ENCODE results near the gene CDK15.
"Not testable (repeated sequence)": the region's sequence is repeated elsewhere in the genome, so short reads cannot be mapped to it uniquely, and the experiment has no call there.

Gene CDK15

GRCh38 chr2:201831469-201831868 lies 25.1 kb downstream of the CDK15 start:
- Mint-ChIP-seq H3K4me1 (ENCODE audit: low read depth) (no peaks in the 10 kb centered on the region), H3K27me3 (ENCODE audit: low read depth) (peaks cover 10% of the 10 kb centered on the region), H3K27ac (no peak overlapping the region), H3K9me3 (no peaks in the 10 kb centered on the region), H3K4me3 (no peak overlapping the region), H3K36me3 (ENCODE audit: low read depth) (no peaks in the 10 kb centered on the region)

DNA sequence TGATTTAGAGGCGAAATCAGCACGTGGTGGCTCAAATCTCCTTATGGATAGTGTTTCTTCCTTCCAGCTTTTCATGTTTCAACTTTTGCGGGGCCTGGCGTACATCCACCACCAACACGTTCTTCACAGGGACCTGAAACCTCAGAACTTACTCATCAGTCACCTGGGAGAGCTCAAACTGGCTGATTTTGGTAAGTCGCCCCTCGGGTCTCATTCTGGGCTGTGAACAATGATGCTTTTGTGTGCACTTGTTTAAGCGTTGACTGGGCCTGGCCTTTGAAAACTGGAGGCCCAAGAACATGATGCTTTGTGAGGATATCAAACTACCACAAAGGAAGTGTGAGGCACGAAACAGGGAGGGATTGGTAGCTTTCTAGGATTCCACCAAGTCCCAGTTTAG lies 27.4 kb downstream of the CDK15 start:
- H3K4me3 Mint-ChIP-seq: no peak overlapping the region
- no peaks in the 10 kb centered on the region for H3K36me3 Mint-ChIP-seq (ENCODE audit: low read depth)
- H3K27ac Mint-ChIP-seq: no peak overlapping the region
- H3K4me1 Mint-ChIP-seq (ENCODE audit: low read depth): no peaks in the 10 kb centered on the region
- H3K9me3 Mint-ChIP-seq: no peaks in the 10 kb centered on the region
- H3K27me3 Mint-ChIP-seq (ENCODE audit: low read depth): peaks cover 10% of the 10 kb centered on the region

DNA sequence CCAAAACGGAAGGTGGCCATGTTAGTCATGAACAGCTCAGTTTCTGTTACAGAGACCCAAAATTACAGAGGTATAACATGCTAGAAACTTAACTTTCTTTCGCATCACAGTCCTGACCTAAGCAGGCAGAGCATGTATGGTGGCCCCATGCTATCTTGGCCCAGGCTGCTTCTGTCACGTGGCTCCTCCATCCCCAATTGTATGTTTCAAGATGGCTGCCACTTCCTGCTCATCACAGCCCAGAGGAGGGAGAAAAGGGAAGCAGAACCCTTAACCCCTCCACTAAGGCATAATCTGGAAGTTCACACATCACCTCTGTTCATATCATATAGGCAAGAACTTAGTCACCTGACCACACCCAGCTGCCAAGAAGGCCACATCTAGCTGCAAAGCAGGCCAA lies 28.7 kb downstream of the CDK15 start:
- Mint-ChIP-seq H3K4me1 (ENCODE audit: low read depth) (no peaks in the 10 kb centered on the region), H3K36me3 (ENCODE audit: low read depth) (no peaks in the 10 kb centered on the region), H3K9me3 (no peaks in the 10 kb centered on the region), H3K27ac (no peak overlapping the region), H3K4me3 (no peak overlapping the region), H3K27me3 (ENCODE audit: low read depth) (peaks cover 12% of the 10 kb centered on the region)

- H3K4me3 Mint-ChIP-seq: no peak overlapping the region
- no peaks in the 10 kb centered on the region for H3K36me3 Mint-ChIP-seq (ENCODE audit: low read depth)
- H3K27me3 Mint-ChIP-seq (ENCODE audit: low read depth): peaks cover 12% of the 10 kb centered on the region
- H3K9me3 Mint-ChIP-seq: peaks cover 6% of the 10 kb centered on the region
- no peaks in the 10 kb centered on the region for H3K4me1 Mint-ChIP-seq (ENCODE audit: low read depth)
- H3K27ac Mint-ChIP-seq: no peak overlapping the region
Measured at GRCh38 chr2:201837391-201837790, 31.1 kb downstream of the CDK15 start.

DNA sequence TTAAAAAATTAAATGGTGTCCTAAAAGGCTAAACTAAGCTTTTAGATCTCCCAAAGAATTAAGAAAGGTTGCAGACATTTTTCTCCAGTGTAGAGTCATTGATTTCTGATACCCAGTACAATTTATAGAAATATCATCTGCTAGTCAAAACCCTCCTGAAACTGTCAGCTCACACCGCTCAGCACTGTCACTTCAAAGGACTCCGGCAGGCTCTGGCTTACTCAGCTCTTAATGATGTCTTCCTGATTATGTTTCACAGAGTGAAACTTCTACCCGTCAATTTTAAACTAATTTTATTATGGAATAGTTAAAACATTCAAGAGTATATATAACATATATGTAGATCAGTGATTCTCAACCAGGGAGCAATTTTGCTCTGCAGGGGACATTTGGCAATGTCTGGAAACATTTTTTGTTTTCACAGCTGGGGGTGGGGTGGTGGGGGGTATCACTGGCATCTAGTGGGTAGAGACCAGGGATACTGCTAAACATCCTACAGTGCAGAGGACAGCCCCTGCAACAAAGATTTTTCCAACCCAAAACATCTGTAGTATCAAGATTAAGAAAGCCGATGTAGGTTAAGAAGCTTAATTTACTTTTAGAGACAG lies 31.6 kb downstream of the CDK15 start:
- no peak overlapping the region for H3K4me3 Mint-ChIP-seq

DNA sequence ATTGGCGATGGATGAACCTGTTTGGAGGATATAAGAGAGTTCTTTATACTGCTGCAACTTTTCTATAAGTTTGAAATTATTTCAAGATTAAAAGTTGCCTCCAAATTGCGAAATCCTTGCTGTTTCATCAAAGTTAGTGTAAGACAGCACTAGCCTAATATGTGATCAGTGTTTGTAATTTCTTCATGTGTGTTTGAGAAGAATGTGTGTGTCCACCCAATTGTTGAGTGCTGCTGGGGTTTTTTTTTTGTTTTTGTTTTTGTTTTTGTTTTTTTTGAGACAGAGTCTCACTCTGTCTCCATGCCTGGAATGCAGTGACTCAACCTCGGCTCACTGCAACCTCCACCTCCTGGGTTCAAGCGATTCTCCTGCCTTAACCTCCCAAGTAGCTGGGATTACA lies 33.4 kb downstream of the CDK15 start:
- H3K27ac Mint-ChIP-seq: no peak overlapping the region
- H3K4me1 Mint-ChIP-seq (ENCODE audit: low read depth): no peaks in the 10 kb centered on the region
- H3K36me3 Mint-ChIP-seq (ENCODE audit: low read depth): no peaks in the 10 kb centered on the region
- peaks cover 6% of the 10 kb centered on the region for H3K9me3 Mint-ChIP-seq
- H3K4me3 Mint-ChIP-seq: no peak overlapping the region
- H3K27me3 Mint-ChIP-seq (ENCODE audit: low read depth): peaks cover 12% of the 10 kb centered on the region

More for the DNA sequence above, 31.6 kb downstream of the CDK15 start:
- H3K9me3 Mint-ChIP-seq: peaks cover 6% of the 10 kb centered on the region
- peaks cover 12% of the 10 kb centered on the region for H3K27me3 Mint-ChIP-seq (ENCODE audit: low read depth)
- no peaks in the 10 kb centered on the region for H3K36me3 Mint-ChIP-seq (ENCODE audit: low read depth)
- H3K4me1 Mint-ChIP-seq (ENCODE audit: low read depth): no peaks in the 10 kb centered on the region
- no peak overlapping the region for H3K27ac Mint-ChIP-seq

GRCh38 chr2:201840726-201841125 lies 34.4 kb downstream of the CDK15 start:
- H3K27me3 Mint-ChIP-seq (ENCODE audit: low read depth): peaks cover 12% of the 10 kb centered on the region
- no peaks in the 10 kb centered on the region for H3K36me3 Mint-ChIP-seq (ENCODE audit: low read depth)
- H3K4me3 Mint-ChIP-seq: no peak overlapping the region
- H3K27ac Mint-ChIP-seq: no peak overlapping the region
- peaks cover 6% of the 10 kb centered on the region for H3K9me3 Mint-ChIP-seq
- no peaks in the 10 kb centered on the region for H3K4me1 Mint-ChIP-seq (ENCODE audit: low read depth)

DNA sequence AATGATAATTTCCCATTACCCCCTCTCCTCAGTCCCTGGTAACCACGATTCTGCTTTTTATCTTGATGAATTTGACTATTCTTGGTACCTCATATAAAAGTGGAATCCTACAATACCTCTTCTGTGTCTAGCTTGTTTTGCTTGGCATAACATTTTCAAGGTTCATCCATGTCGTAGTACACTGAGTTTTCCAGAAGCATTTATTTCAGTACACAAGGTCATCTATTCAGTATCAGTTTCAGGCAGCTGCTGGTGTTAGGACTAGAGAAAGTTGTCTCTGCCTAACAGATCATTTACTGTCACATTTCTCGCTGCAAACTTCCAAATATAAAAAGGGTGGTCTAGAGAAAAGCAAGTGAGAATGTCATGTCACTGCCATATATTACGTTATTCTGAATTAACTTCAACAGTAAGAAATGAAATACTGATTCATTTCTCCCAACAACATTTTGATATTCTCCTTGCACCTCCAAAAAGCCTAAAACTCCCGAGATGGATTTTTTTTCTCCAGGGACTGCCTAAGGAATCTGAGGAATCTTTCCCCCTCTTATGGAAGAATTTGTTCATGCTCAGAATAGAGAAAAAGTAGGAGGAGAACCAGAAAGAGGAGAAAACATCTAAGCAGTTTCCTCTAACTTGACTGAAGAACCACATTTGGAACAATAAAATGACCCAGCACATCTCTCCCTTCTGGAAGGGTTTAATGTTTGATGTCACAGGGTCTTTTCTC lies 36.0 kb downstream of the CDK15 start:
- Mint-ChIP-seq H3K4me3 (no peak overlapping the region), H3K4me1 (ENCODE audit: low read depth) (no peaks in the 10 kb centered on the region), H3K27me3 (ENCODE audit: low read depth) (peaks cover 12% of the 10 kb centered on the region), H3K27ac (no peak overlapping the region), H3K9me3 (peaks cover 6% of the 10 kb centered on the region), H3K36me3 (ENCODE audit: low read depth) (no peaks in the 10 kb centered on the region)

GRCh38 chr2:201844922-201845321 lies 38.6 kb downstream of the CDK15 start:
- H3K4me1 Mint-ChIP-seq (ENCODE audit: low read depth); H3K9me3 Mint-ChIP-seq; H3K4me3 Mint-ChIP-seq; H3K27ac Mint-ChIP-seq; H3K27me3 Mint-ChIP-seq (ENCODE audit: low read depth); H3K36me3 Mint-ChIP-seq (ENCODE audit: low read depth): not testable (repeated sequence)

- Mint-ChIP-seq H3K36me3 (ENCODE audit: low read depth) (no peaks in the 10 kb centered on the region), H3K4me1 (ENCODE audit: low read depth) (no peaks in the 10 kb centered on the region), H3K9me3 (no peaks in the 10 kb centered on the region), H3K4me3 (no peak overlapping the region), H3K27ac (no peak overlapping the region), H3K27me3 (ENCODE audit: low read depth) (peaks cover 3% of the 10 kb centered on the region)
Measured at GRCh38 chr2:201847481-201847880, 41.1 kb downstream of the CDK15 start.

DNA sequence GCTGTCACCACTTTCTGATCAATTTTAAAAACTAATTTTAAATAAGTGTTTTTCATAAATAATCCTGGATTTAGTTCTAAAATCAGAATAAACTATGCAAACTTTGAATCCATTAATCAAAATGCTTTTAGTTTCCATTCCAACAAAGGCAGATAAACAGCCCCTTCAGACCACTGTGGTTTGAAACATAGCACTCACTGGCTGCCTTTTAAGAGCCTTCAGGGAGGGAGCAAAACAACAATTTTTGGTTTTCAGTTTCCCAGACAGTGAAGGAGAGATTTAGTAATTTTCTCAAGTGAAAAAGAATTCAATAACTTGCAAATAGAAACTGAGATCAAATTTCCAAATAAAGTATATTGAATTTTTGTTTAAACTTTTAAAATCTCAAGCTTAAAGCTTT lies 46.1 kb downstream of the CDK15 start:
- H3K9me3 Mint-ChIP-seq: no peaks in the 10 kb centered on the region
- no peak overlapping the region for H3K4me3 Mint-ChIP-seq
- no peaks in the 10 kb centered on the region for H3K36me3 Mint-ChIP-seq (ENCODE audit: low read depth)
- H3K4me1 Mint-ChIP-seq (ENCODE audit: low read depth): no peaks in the 10 kb centered on the region
- peaks cover 12% of the 10 kb centered on the region for H3K27me3 Mint-ChIP-seq (ENCODE audit: low read depth)
- no peak overlapping the region for H3K27ac Mint-ChIP-seq

DNA sequence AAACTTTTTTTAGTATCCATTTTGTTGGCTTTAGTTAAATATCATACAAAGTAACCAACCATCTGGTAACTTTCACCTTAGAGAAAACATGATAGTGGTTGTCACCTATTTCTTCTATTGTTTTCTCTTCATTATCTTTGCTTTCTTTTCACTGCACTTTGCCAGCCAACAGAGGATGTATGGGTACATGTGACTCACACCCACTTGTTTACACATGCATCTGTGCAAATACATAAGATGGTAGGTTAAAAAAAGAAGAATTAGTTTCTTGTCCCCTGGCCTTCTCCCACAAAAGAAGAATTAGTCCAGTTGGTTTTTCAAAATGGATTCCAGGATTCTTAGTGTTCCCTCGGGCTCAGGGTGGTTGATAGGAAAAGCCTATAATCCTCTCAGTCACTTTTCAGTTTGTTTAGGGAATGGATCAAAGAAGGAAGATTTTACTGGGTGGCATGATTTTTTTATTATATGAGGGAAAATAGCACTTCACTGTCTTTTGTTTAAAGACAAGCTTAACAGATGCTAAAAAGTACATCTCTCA lies 46.6 kb downstream of the CDK15 start:
- peaks cover 17% of the 10 kb centered on the region for H3K27me3 Mint-ChIP-seq (ENCODE audit: low read depth)
- H3K36me3 Mint-ChIP-seq (ENCODE audit: low read depth): no peaks in the 10 kb centered on the region
- H3K4me3 Mint-ChIP-seq: no peak overlapping the region
- no peaks in the 10 kb centered on the region for H3K4me1 Mint-ChIP-seq (ENCODE audit: low read depth)
- H3K27ac Mint-ChIP-seq: no peak overlapping the region
- H3K9me3 Mint-ChIP-seq: no peaks in the 10 kb centered on the region

DNA sequence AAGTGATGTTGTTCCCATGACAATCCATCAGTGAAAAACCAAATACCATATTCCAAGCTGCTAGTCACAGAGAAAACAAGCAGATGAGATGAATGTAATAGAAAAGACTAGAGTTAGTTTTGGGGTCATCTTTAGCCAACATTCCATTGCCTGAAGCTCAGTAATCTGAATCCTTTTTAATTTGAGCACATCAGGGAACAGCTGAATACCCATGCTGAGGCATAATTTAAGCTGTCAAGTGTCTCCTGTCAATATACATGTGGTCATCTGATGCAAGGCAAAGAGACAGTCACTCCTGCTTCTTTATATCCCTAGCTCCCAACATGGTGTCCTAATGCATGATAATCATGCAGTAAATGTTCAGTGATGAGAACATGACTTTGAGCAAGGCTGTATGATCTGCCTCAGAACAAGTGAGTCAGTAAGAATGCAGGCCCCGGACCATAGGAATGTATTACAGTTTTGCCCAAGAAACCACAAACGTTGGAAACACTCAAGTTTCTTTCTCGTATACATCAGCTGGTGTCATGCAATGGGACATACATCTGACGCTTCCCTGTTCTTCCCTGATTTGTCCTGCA lies 48.0 kb downstream of the CDK15 start:
- Mint-ChIP-seq H3K9me3 (no peaks in the 10 kb centered on the region), H3K27me3 (ENCODE audit: low read depth) (peaks cover 27% of the 10 kb centered on the region), H3K27ac (no peak overlapping the region), H3K36me3 (ENCODE audit: low read depth) (no peaks in the 10 kb centered on the region), H3K4me3 (no peak overlapping the region), H3K4me1 (ENCODE audit: low read depth) (peaks cover 7% of the 10 kb centered on the region)

- H3K27ac Mint-ChIP-seq: no peak overlapping the region
- no peaks in the 10 kb centered on the region for H3K36me3 Mint-ChIP-seq (ENCODE audit: low read depth)
- H3K4me1 Mint-ChIP-seq (ENCODE audit: low read depth): peaks cover 7% of the 10 kb centered on the region
- H3K9me3 Mint-ChIP-seq: no peaks in the 10 kb centered on the region
- peaks cover 27% of the 10 kb centered on the region for H3K27me3 Mint-ChIP-seq (ENCODE audit: low read depth)
- H3K4me3 Mint-ChIP-seq: no peak overlapping the region
Measured at GRCh38 chr2:201854841-201855240, 48.5 kb downstream of the CDK15 start.

GRCh38 chr2:201855356-201855755 lies 49.0 kb downstream of the CDK15 start:
- H3K4me3 Mint-ChIP-seq: no peak overlapping the region

More at GRCh38 chr2:201855356-201855755, 49.0 kb downstream of the CDK15 start:
- Mint-ChIP-seq H3K27ac (no peak overlapping the region), H3K9me3 (no peaks in the 10 kb centered on the region), H3K27me3 (ENCODE audit: low read depth) (peaks cover 28% of the 10 kb centered on the region), H3K4me1 (ENCODE audit: low read depth) (peaks cover 7% of the 10 kb centered on the region), H3K36me3 (ENCODE audit: low read depth) (no peaks in the 10 kb centered on the region)
